ENCODE measurements around the gene CEMIP2.

GRCh38 chr9:71655778-71656177, 112.5 kb downstream of the CEMIP2 start:
- TF ChIP-seq POLR2AphosphoS5 (IDR thresholded peaks at IDR 0.05; ENCODE audit: borderline replicate concordance, low read depth, low read length) (no peak), EZH2 (IDR thresholded peaks at IDR 0.05) (no peak)
